CD4-positive, alpha-beta T cell treated with Interleukin-21 for 1 hour (primary cell): Measurements from ENCODE around the gene TMEM41B.
"Not testable (repeated sequence)": the region's sequence is repeated elsewhere in the genome, so short reads cannot be mapped to it uniquely, and the experiment has no call there.

Experiments used
- DNase-seq: peaks from one replicate; pipeline ENCODE4 v3.0.0-alpha.2; 2020

TMEM41B gene

GRCh38 chr11:9304178-9304577, 10.2 kb downstream of the TMEM41B start:
- DNase-seq = no peak

GRCh38 chr11:9302448-9302847, 11.9 kb downstream of the TMEM41B start:
- no peak for DNase-seq

- DNase-seq = no peak
Observed at GRCh38 chr11:9301720-9302119, 12.7 kb downstream of the TMEM41B start.

GRCh38 chr11:9293646-9294045, 20.7 kb downstream of the TMEM41B start:
- no peak for DNase-seq

GRCh38 chr11:9285850-9286587, 28.4 kb downstream of the TMEM41B start:
- DNase-seq = no peak

- peak; percentile 69 for DNase-seq
Observed at GRCh38 chr11:9280655-9281301, 33.6 kb downstream of the TMEM41B start.

- DNase-seq = no peak
Observed at GRCh38 chr11:9277176-9277575, 37.2 kb downstream of the TMEM41B start.

- DNase-seq = no peak
Observed at GRCh38 chr11:9276571-9276970, 37.8 kb downstream of the TMEM41B start.

GRCh38 chr11:9274499-9275258, 39.7 kb downstream of the TMEM41B start:
- no peak for DNase-seq

- no peak for DNase-seq
Observed at GRCh38 chr11:9273376-9274336, 40.7 kb downstream of the TMEM41B start.

- DNase-seq = no peak
Observed at GRCh38 chr11:9269492-9270013, 44.8 kb downstream of the TMEM41B start.

GRCh38 chr11:9267680-9268079, 46.7 kb downstream of the TMEM41B start:
- DNase-seq = no peak

- no peak for DNase-seq
Observed at GRCh38 chr11:9266926-9267325, 47.5 kb downstream of the TMEM41B start.

GRCh38 chr11:9266132-9266736, 48.2 kb downstream of the TMEM41B start:
- DNase-seq = no peak

- peak; percentile 73 for DNase-seq
Observed at GRCh38 chr11:9265211-9266131, 48.9 kb downstream of the TMEM41B start, which contains the start of gene DENND5A. Gene DENND5A (minus strand): TSS chr11:9265350. CDS start chr11:9265069, 281 bp downstream.

- DNase-seq = peak; percentile 44
Observed at GRCh38 chr11:9264316-9265210, 49.8 kb downstream of the TMEM41B start.

- peak; percentile 59 for DNase-seq
Observed at GRCh38 chr11:9263840-9264315, 50.5 kb downstream of the TMEM41B start.

GRCh38 chr11:9260838-9261146, 53.6 kb downstream of the TMEM41B start:
- DNase-seq = not testable (repeated sequence)
